NB4 (cell line): ENCODE measurements around the gene IQSEC3.

Experiments
- POLR2A ChIP-seq: IDR thresholded peaks from 2 replicates; pipeline ENCODE4 v1.6.1; 2011; ENCODE audit warnings: mild to moderate bottlenecking; ENCODE audit not compliant: insufficient read length; ENCODE audit errors: extremely low read depth
- TF ChIP-seq, protein P1 (sequence below): IDR thresholded peaks from one replicate; pipeline ENCODE4 v1.5.1; 2012; ENCODE audit warnings: low read depth, low read length

DNA sequence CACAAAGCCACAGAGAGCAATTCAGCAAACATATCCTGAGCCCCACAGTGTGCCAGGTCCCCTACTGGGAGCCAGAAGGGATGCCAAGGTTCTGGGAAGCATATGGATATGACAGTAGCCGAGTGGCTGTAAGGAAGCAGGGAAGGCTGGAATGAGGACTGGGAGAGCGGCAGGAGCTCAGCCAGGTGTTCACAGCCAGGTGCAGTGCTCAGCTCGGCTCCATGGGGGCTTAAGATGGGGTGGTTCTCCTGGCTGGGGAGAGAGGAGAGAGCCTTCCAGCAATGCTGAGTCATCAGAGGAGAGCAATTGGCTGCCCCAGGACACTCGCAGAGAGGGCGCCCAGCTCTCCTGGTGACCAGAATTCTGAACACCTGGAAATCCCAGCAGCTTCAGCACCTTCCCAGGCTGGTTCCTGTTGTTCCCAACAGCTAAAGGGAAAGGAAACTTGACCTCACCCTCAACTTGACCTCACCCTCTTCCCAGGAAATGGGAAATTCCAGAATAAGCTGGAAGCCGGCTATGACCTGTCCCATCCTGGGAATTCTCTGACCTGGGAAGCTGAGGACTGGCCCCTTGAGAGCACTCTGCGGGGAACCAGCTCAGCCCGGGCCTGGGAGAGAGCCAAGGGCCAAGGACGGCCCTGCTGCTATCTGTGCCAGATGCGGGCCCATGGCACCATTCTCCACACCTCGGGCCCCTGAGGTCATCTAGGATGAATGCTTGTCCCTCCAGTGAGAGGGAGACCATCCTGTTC lies 112.7 kb downstream of the IQSEC3 start:
- TF ChIP-seq, protein P1, sequence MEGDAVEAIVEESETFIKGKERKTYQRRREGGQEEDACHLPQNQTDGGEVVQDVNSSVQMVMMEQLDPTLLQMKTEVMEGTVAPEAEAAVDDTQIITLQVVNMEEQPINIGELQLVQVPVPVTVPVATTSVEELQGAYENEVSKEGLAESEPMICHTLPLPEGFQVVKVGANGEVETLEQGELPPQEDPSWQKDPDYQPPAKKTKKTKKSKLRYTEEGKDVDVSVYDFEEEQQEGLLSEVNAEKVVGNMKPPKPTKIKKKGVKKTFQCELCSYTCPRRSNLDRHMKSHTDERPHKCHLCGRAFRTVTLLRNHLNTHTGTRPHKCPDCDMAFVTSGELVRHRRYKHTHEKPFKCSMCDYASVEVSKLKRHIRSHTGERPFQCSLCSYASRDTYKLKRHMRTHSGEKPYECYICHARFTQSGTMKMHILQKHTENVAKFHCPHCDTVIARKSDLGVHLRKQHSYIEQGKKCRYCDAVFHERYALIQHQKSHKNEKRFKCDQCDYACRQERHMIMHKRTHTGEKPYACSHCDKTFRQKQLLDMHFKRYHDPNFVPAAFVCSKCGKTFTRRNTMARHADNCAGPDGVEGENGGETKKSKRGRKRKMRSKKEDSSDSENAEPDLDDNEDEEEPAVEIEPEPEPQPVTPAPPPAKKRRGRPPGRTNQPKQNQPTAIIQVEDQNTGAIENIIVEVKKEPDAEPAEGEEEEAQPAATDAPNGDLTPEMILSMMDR: no peak
- TF ChIP-seq POLR2A: no peak
